Tibial nerve (tissue), 4 donors: ENCODE data around the gene MARS1.

Experiments used
- CTCF ChIP-seq, 5 experiments: fragments of 200-600 bp in 3 of 5; fragments of 450-650 bp in 2 of 5; sonication (generic) in 3 of 5; IDR thresholded peaks; one replicate each; pipeline ENCODE4 v1.5.1; 2016 to 2019; ENCODE audit warnings: antibody characterized with exemption in 5 of 5, mild to moderate bottlenecking in 3 of 5, moderate library complexity in 2 of 5
- EP300 ChIP-seq, 2 donors: sonication (generic); formaldehyde crosslinking; IDR thresholded peaks; one replicate each; pipeline ENCODE4 v1.6.1; 2017; ENCODE audit warnings: antibody characterized with exemption in 2 of 2, mild to moderate bottlenecking in 1 of 2
- POLR2A ChIP-seq, 2 donors: fragments of 450-650 bp; IDR thresholded peaks; one replicate each; pipeline ENCODE4 v1.6.1; 2017; ENCODE audit warnings: antibody characterized with exemption in 2 of 2, mild to moderate bottlenecking in 2 of 2, moderate library complexity in 2 of 2

DNA sequence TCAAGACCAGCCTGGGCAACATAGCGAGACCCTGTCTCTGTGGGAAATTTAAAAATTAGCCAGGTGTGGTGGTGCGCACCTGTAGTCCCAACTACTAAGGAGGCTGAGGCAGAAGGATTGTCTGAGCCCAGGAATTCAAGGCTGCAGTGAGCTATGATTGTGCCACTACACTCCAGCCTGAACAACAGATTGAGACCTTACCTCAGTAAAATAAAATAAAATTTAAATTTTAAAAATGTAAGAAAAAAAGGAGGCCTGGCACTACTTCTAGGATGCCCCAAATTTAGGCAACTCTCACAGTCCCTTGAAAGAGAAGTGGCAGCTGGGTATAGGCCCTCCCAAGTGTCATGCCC, 33.7 kb upstream of the MARS1 start:
- TF ChIP-seq CTCF (IDR thresholded peaks at IDR 0.05): no peak
- TF ChIP-seq EP300 (IDR thresholded peaks at IDR 0.05): no peak
- no peak for TF ChIP-seq POLR2A (IDR thresholded peaks at IDR 0.05)
